A549 treated with CpdA at 1 μM for 4 hours (cell line): Measurements from ENCODE around the gene DOCK1. TPM values are rescaled to one million over a fixed set of nuclear protein-coding genes. Genes with fewer than 3 reads are reported as not detected.

Experiments
- total RNA-seq: library from RNA; stranded (reverse); fragments of 200-300 nt; extraction: Qiagen RNA extraction; gene quantifications from 5 replicates; pipeline ENCODE4 v1.2.3, GENCODE V29; 2022; ENCODE audit warnings: low read depth

DOCK1 gene
- 20.7 to 25.9 TPM (median 24.2 TPM) in 5 replicates for total RNA-seq

GRCh38 chr10:126904818-126905701, at the start of gene DOCK1:
Gene DOCK1, plus strand, starts transcription at chr10:126905428. Its CDS starts 90 bp downstream, at chr10:126905518.

GRCh38 chr10:127196282-127197153, 291.3 kb downstream of the DOCK1 start, which contains the start of gene INSYN2A:
Gene INSYN2A, minus strand, starts transcription at chr10:127196591. Its CDS starts 20,196 bp downstream, at chr10:127176395.

Other genes starting within 250 kb of the DOCK1 start
- gene C10orf90, start 234.7 kb upstream of the DOCK1 start, total RNA-seq = 2.8 to 3.3 TPM (median 2.9 TPM) in 5 replicates